GM19099 (cell line): ENCODE data around the gene IRGC.

Source experiments
- POLR2A ChIP-seq: IDR thresholded peaks from 3 replicates; pipeline ENCODE4 v1.6.1; 2011; ENCODE audit warnings: low read depth; ENCODE audit not compliant: insufficient read length; ENCODE audit errors: extremely low read depth

The IRGC gene, protein sequence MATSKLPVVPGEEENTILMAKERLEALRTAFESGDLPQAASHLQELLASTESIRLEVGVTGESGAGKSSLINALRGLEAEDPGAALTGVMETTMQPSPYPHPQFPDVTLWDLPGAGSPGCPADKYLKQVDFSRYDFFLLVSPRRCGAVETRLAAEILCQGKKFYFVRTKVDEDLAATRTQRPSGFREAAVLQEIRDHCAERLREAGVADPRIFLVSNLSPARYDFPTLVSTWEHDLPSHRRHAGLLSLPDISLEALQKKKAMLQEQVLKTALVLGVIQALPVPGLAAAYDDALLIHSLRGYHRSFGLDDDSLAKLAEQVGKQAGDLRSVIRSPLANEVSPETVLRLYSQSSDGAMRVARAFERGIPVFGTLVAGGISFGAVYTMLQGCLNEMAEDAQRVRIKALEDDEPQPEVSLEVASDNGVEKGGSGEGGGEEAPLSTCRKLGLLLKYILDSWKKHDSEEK

DNA sequence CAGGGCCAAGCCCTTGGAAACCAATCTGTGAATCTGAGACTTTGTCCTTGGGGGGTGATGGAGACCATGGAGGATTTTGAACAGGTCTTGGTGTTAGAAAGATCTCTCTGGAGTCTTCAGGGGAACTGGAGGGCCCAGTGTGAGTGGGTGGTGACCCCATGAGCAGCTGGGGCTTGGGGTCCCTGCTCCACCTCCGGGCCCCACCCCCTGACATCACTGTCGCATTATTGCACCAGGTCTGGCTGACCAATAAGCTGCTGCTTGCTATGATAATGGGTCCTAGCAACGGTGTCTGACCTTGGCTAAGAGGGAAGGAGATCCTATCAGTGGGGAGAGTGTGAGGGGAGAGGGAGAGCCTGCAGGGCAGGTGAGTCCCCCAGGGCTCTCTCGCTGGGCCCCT lies at the start of gene IRGC:
IRGC (plus strand) TSS at position 301 of the 400 bp plus-strand sequence. CDS start 2,483 bp downstream, outside the sequence.
- TF ChIP-seq POLR2A: no peak

DNA sequence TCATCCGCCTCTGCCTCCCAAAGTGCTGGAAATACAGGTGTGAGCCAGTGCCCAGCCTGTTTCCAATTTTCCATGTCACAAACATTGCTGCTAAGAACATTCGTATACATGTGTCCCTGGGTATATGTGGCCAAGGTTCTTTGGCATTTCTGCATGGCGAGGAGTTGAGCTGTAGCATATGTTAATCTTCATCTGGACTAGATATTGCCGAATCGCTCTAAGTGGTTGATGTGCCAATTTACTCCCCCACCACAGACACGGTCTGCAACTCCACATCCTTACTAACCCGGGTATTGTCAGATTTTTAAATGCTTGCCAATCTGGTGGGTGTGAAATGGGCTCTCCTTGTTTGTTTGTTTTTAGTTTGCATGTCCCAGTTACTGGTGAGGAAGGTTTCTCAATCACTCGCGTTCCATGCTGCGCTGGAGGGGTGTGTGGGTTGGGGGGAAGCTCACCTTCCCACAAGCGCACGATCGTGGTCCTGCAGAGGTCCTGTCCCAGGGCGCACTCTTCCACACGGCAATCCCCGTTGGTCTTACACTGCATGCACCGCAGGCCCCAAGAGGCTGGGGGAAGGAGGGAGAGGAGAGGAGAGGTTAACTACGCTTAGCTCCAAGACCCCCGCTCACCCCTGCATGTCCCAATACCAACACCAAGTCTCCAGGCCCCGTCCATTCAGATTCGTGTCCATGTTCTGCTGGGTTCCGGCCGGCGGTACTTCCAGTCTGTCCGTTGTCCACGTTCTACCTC lies 48.6 kb upstream of the IRGC start:
- TF ChIP-seq POLR2A: no peak

DNA sequence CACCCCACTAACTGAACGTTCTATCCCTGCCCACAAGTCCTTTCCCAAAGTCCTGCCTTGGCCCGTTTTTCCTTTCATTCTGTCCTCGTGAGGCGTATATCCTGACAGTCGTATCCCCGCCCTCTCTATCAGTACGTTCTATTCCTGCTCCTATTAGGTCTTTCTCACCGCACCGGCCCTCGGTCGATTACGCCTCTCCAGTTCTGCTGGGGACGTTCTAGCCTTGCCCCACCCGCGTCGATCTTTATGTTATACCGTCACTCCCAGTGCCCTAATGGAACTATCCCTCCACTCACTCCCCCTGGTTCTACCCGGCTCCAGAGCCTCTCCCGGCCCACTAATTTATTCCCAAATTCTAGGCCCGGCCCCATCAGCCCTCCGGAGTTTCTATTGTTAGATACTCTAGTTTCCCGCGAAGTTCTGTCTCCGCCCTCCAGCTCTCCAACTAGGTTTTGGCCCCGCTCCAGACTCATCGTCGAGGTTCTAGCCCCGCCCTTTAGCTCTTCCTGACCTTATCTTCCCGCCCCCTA lies 47.9 kb upstream of the IRGC start:
- TF ChIP-seq POLR2A: no peak

DNA sequence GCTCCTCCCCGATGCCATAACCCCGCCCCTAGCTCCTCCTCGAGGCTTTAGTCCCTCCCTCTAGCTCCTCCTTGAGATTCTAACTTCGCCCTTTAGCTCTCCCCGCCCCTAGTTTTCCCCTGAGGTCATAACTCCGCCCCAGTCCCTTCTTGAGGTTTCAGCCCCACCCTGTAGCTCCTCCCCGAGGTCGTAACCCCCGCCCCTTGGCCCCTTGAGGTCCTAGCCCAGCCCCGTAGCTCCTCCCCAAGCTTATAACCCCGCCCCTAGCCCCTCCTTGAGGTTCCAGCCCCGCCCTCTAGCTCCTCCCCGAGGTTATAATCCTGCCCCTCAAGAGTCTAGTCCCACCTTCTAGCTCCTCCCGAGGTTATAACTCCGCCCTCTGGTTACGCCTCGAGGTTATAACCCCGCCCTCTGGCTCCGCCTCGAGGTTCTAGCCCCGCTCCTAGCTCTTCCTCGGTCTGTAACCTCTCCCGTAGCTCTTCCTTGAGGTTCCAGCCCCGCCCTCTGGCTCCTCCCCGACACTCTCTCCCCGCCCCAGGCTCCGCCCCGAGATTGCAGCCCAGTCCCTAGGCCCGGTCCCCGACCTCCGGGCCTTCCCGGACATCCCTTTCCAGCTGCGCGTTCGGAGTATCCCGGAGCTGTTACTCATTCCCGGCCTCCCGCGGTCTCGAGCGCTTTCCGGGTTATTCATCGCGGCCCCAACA lies 47.3 kb upstream of the IRGC start:
- peak; percentile 38 for TF ChIP-seq POLR2A

DNA sequence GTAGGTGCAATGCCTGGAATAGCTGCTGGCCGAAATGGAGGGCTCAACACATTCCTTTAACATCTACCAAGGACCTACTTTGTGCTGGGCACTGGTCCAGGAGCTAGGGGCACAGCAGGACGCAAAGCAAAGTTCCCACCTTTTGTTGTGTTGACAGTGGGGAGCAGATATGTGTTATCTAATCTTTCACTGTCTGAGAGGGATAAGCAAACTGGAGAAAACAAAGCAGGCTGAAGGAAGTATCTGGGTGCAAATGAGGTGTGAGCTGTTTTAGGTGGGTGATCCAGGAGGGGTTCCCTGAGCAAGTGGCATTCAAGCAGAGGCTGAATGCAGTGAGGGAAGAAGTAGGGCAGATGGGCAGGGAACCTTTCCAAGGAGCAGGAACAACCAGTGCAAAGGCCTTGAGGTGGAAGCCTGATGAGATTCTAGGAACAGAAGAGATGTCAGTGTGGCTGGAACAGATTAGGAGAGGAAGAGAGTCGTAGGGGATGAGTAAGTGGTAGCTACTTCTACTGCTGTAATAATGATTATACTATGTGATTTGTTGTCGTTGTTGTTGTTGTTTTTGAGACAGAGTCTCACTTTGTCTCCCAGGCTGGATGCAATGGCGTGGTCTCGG lies 43.7 kb upstream of the IRGC start:
- no peak for TF ChIP-seq POLR2A

DNA sequence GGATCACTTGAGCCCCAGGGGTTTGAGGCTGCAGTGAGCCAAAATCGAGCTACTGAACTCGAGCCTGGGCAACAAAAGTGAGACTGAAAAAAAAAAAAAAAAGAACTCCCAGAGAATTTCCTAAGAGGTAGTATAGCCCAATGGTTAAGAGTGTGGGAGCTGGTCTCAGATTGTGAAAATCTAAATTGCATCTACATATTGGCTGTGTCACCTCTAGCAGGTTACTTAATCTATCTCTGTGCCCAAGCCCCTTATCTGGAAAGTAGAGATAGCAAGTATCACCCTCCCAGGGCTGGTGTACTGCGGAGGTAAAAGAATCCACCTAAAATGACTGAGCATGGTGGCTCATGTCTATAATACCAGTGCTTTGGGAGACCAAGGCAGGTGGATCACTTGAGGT lies 42.2 kb upstream of the IRGC start:
- no peak for TF ChIP-seq POLR2A

DNA sequence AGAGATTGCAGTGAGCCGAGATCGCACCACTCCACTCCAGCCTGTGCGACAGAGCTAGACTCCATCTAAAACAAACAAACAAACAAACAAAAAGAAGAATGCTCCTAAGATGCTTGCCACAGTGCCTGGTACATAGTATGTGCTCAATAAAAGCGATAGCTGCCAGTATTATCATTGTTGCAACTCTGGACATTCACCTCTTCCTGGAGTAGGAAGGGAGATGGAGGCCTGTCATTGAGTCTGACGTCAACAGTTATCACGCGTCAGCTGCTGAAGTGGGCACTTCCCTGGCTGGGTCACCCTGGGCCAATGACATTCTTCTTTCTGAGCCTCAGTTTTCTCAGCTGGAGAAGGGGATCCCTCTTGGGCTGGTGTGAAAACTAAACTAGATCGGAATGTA lies 41.7 kb upstream of the IRGC start:
- TF ChIP-seq POLR2A: no peak

DNA sequence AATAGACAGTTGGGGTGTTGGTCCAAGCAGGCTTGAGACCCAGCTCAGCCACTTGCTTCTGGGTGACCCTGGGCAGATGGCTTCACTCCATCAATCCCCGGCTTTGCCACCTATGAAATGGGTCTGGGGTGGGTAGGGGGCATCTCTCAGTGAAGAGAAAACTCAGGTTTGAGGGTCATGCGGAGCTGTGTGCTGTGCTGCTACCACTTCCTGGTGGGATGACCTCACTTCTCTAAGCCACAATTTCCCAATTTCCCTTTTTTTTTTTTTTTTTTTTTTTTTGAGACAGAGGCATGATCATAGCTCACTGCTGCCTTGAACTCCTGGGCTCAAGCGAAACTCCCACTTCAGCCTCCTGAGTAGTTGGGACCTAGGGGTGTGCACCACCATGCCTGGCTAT lies 41.3 kb upstream of the IRGC start:
- TF ChIP-seq POLR2A: no peak

DNA sequence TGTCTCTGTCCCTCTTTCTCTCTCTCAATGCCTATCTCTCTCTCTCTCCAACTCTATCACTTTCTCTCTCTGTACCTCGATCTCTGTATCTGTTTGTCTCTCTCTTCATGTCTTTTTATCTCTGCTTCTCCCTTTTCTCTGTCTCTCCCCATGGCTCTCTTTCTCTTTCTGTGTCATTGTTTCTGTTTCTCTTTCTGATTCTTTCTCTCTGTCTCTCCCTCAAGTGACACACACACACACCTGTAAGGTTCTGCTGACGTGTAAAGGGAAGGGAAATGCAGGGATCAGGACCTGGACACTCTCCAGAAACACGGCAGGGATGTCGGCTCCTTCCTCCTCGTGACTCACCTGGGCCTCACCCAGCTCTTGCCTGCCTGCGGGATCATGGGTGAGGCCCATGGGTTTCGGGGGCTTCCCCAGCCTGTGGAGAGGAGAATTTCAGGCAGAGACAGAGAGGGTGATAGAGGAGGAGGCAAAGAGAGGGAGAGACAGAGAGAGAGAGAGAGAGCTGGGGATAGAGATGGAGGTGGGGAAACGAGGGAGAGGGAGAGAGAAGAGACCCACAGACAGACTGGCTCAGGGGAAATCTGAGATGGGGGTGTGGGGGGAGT lies 40.5 kb upstream of the IRGC start:
- TF ChIP-seq POLR2A: no peak

DNA sequence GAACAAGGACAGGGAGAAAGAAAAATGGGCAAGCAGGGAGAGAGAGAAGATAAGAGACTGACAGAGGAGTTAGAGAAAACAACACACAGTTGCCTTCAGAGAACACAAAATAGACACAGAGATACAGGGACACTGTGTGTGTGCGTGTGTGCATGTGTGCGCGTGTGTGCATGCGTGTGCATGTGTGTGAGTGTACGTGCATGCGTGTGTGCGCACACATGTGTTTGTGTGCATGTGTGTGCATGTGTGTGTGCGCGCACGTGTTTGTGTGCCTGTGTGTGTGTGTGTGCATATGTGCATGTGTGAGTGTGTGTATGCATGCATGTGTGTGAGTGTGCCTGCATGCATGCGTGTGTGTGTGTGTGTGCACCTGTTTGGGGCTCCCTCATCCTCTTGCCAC lies 40.0 kb upstream of the IRGC start:
- no peak for TF ChIP-seq POLR2A

DNA sequence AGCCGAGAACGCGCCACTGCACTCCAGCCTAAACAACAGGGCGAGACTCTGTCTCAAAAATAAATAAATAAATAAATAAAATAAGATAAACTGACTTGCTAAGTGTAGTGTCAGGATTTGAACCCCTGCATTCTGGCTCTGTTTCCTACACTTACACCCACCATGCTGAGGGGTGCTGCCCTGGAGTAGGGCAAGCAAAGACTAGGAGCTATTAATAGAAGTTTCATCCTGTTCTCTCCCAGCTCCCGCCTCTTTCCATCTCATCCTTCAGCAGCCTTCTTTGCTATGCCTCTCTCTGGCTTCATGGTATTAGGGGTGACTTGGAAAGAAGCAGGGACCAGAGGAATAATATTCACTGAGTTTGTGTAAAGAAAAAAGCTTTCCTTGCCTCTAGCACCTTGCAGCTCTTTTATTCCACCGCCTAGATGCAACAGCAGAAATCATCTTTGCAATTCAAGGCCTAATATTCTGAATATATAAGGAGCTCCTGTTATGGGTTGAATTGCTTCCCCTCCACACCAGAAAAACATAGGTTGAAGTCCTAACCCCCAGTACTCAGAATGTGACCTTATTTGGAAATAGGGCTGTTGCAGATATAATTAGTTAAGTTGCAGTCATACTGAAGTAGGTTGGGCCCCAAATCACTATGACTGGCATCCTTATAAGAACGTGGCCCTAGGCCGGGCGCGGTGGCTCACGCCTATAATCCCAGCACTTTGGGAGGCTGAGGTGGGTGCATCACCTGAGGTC lies 37.2 kb upstream of the IRGC start:
- no peak for TF ChIP-seq POLR2A

DNA sequence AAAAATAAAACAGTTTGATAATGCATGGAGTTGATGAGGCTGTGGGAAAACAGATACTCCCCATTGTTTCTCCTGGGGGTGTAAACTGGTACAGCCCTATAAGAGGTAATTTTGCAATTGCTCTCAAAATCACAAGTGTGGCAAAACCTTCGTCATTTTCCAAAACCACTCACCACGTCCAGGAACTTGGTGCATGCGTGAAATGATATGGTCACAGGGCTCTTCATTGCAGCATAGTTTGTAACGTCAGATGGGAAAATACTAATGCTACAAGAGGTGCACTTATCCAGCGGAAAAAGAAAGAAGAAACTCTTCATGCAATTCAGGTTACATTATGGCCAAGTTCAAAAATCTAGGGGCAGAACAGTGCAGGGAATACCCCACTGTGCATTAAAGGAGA lies 34.1 kb upstream of the IRGC start:
- no peak for TF ChIP-seq POLR2A

DNA sequence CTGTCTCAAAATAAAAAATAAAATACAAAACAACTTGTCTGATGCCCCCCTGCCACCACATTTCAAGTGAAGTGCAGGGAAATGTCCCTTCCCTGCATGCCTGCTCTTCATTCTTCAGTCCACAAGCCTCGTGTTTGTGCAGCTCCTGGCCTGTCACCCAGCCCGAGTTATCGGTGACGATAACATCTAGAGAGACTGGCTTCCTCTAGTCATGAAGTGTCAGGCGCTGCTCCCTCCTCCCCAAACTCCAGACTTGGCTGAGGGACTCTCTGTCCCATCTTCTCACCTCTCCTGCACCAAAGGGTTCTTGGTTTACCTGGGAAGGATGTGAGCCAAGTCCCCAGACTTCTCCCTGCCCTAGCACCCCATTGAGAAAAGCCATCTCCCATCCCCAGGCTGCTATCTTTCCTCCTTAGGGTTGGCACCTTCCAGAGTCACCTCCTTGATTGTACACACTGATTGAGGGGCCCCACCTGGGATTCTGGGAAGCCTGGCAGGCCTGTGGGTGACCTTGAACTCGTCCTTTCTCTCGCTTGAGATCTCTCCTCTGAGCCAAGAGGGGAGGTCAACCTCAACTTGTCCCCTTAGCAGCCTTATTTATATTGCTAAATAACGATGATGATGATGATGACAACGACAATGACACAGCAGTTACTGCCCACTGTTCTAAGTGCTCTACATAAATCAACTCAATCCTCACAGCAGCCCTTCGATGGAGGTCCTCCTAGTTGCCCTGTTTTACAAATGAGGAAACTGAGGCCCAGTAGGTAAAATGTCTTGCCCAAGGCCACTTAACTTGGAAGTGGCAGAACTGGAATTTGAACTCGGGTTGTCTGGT lies 32.8 kb upstream of the IRGC start:
- no peak for TF ChIP-seq POLR2A

DNA sequence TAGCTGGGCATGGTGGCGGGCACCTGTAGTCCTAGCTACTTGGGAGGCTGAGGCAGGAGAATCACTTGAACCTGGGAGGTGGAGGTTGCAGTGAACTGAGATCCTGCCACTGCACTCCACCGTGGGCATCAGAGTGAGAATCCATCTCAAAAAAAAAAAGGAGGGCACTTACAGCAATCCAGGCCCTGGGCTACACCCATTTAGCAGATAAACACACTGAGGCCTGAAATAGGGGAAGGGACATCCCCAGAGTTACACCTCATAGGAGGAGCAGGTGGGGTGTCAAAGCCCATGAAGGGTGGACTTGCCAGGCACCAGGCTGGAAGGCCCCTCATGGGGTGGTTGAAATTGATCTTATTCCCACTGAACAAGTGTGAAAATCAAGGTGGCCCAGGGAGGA lies 32.0 kb upstream of the IRGC start:
- no peak for TF ChIP-seq POLR2A

DNA sequence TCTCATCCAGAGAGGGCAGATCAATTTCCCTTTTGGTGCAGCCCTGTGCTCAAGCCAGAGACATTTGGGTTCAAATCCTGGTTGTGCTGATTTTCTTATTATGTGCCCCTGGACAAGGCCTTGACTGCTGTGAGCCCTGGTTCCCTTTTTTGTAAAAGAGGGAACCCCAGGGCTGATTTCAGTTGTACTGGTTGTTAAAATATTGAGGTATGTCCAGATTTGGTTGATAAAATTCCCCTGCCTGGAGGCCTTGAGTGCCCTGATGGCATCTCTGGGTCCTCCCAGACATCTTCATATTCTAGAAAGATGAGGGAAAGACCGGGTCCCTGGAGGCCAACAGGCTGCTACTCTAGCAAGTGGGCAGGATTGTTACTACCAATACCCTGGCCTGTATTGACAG lies 31.6 kb upstream of the IRGC start:
- no peak for TF ChIP-seq POLR2A
